Peyer's patch (tissue), 4 donors: ENCODE measurements around the gene KRT3. TPM values are rescaled to one million over a fixed set of nuclear protein-coding genes. Genes with fewer than 3 reads are reported as not detected.

Experiments
- DNase-seq, 3 donors: peaks; one replicate each; pipeline ENCODE4 v3.0.0-alpha.2; 2017 to 2019
- H3K27ac ChIP-seq, 4 donors: fragments of 200-600 bp; sonication (generic); one replicate each; pipeline ENCODE4 v1.5.1; 2016 to 2019
- H3K27me3 ChIP-seq, 2 donors: fragments of 200-600 bp; sonication (generic); one replicate each; pipeline ENCODE4 v1.5.1; 2019
- H3K36me3 ChIP-seq, 3 donors: fragments of 200-600 bp; sonication (generic); one replicate each; pipeline ENCODE4 v1.5.1; 2016 to 2019
- H3K4me1 ChIP-seq, 4 donors: fragments of 200-600 bp; sonication (generic); one replicate each; pipeline ENCODE4 v1.5.1; 2016 to 2019
- H3K4me3 ChIP-seq, 4 donors: fragments of 200-600 bp; sonication (generic); 1 replicate in 3 of 4; 2 replicates in 1 of 4; pipeline ENCODE4 v1.5.1; 2016 to 2019; ENCODE audit warnings: mild to moderate bottlenecking in 1 of 4
- H3K9me3 ChIP-seq, 4 donors: fragments of 200-600 bp; sonication (generic); one replicate each; pipeline ENCODE4 v1.5.1; 2016 to 2019; ENCODE audit warnings: mild to moderate bottlenecking in 1 of 4
- CTCF ChIP-seq, 6 experiments: fragments of 450-650 bp in 4 of 6; fragments of 200-600 bp in 2 of 6; sonication (generic) in 1 of 6; IDR thresholded peaks; one replicate each; pipeline ENCODE4 v1.5.1; 2017 to 2019; ENCODE audit warnings: antibody characterized with exemption in 6 of 6, mild to moderate bottlenecking in 3 of 6, moderate library complexity in 1 of 6
- POLR2A ChIP-seq, 2 donors: fragments of 450-650 bp; IDR thresholded peaks; one replicate each; pipeline ENCODE4 v1.5.1; 2017; ENCODE audit warnings: antibody characterized with exemption in 2 of 2, mild to moderate bottlenecking in 2 of 2, moderate library complexity in 2 of 2
- total RNA-seq, 4 donors: library from RNA; depleted of rRNA; stranded (reverse); fragments of >200 nt; gene quantifications; one replicate each; pipeline ENCODE4 v1.1.0, GENCODE V29; 2016

KRT3 gene
- total RNA-seq, 4 donors from 2014 or later: not detected

- Histone ChIP-seq H3K4me1 (no peaks in the 10 kb centered on the region), H3K27ac (no peak overlapping the region)
- no peak for TF ChIP-seq CTCF (IDR thresholded peaks at IDR 0.05)
- TF ChIP-seq POLR2A (IDR thresholded peaks at IDR 0.05): no peak
Observed at GRCh38 chr12:52805739-52806138, 9.8 kb upstream of the KRT3 start.

GRCh38 chr12:52805000-52805399 lies 9.1 kb upstream of the KRT3 start:
- Histone ChIP-seq H3K36me3 (no peaks in the 10 kb centered on the region), H3K4me1 (no peaks in the 10 kb centered on the region), H3K27me3 (no peaks in the 10 kb centered on the region), H3K27ac (no peak overlapping the region), H3K4me3 (no peak overlapping the region), H3K9me3 (no peaks in the 10 kb centered on the region)
- no peak for DNase-seq
- TF ChIP-seq CTCF (IDR thresholded peaks at IDR 0.05): no peak
- TF ChIP-seq POLR2A (IDR thresholded peaks at IDR 0.05): no peak

More at GRCh38 chr12:52805739-52806138, 9.8 kb upstream of the KRT3 start:
- Histone ChIP-seq H3K36me3 (no peaks in the 10 kb centered on the region), H3K4me3 (no peak overlapping the region), H3K27me3 (no peaks in the 10 kb centered on the region), H3K9me3 (no peaks in the 10 kb centered on the region)
- DNase-seq: no peak

- no peaks in the 10 kb centered on the region for H3K4me1 ChIP-seq
- TF ChIP-seq POLR2A (IDR thresholded peaks at IDR 0.05) (no peak), CTCF (IDR thresholded peaks at IDR 0.05) (no peak)
- H3K27ac ChIP-seq: no peak overlapping the region
- H3K4me3 ChIP-seq: no peak overlapping the region
- H3K27me3 ChIP-seq: no peaks in the 10 kb centered on the region
- DNase-seq: no peak
- H3K9me3 ChIP-seq: no peaks in the 10 kb centered on the region
- H3K36me3 ChIP-seq: no peaks in the 10 kb centered on the region
Observed at GRCh38 chr12:52802442-52802841, 6.5 kb upstream of the KRT3 start.

GRCh38 chr12:52801773-52802172 lies 5.9 kb upstream of the KRT3 start:
- no peak for TF ChIP-seq CTCF (IDR thresholded peaks at IDR 0.05)
- no peak for TF ChIP-seq POLR2A (IDR thresholded peaks at IDR 0.05)
- no peak for DNase-seq

GRCh38 chr12:52800259-52800917 lies 4.5 kb upstream of the KRT3 start:
- Histone ChIP-seq H3K36me3 (no peaks in the 10 kb centered on the region), H3K4me3 (no peak overlapping the region), H3K4me1 (no peaks in the 10 kb centered on the region), H3K27ac (no peak overlapping the region), H3K9me3 (no peaks in the 10 kb centered on the region), H3K27me3 (no peaks in the 10 kb centered on the region)
- no peak for DNase-seq
- TF ChIP-seq POLR2A (IDR thresholded peaks at IDR 0.05): no peak
- no peak for TF ChIP-seq CTCF (IDR thresholded peaks at IDR 0.05)

More at GRCh38 chr12:52801773-52802172, 5.9 kb upstream of the KRT3 start:
- Histone ChIP-seq H3K36me3 (no peaks in the 10 kb centered on the region), H3K4me1 (no peaks in the 10 kb centered on the region), H3K4me3 (no peak overlapping the region), H3K9me3 (no peaks in the 10 kb centered on the region), H3K27me3 (no peaks in the 10 kb centered on the region), H3K27ac (no peak overlapping the region)
